Progenitor cell of endocrine pancreas (in vitro differentiated cells): ENCODE data around the gene NR2F6. TPM values are rescaled to one million over a fixed set of nuclear protein-coding genes. Genes with fewer than 3 reads are reported as not detected.
A peak's percentile ranks its signal among the peaks of the same experiment; 100 is the strongest.

Experiments used
- DNase-seq: peaks from one replicate; pipeline ENCODE4 v3.0.0; 2021; ENCODE audit warnings: low spot score; ENCODE audit not compliant: unreplicated experiment
- H3K27ac Mint-ChIP-seq: 2 replicates; pipeline ENCODE4 v1.8.0; 2021; ENCODE audit warnings: mild to moderate bottlenecking, moderate library complexity, mixed read lengths
- H3K27me3 Mint-ChIP-seq: 2 replicates; pipeline ENCODE4 v1.8.0; 2021; ENCODE audit warnings: mixed read lengths
- H3K36me3 Mint-ChIP-seq: 2 replicates; pipeline ENCODE4 v1.8.0; 2022; ENCODE audit warnings: mixed read lengths; ENCODE audit not compliant: insufficient read depth
- H3K4me1 Mint-ChIP-seq: 2 replicates; pipeline ENCODE4 v1.8.0; 2021; ENCODE audit warnings: low read depth, mixed read lengths
- H3K4me3 Mint-ChIP-seq: 2 replicates; pipeline ENCODE4 v1.8.0; 2021; ENCODE audit warnings: low read depth, mild to moderate bottlenecking, moderate library complexity, mixed read lengths
- H3K9me3 Mint-ChIP-seq: 2 replicates; pipeline ENCODE4 v1.8.0; 2021; ENCODE audit warnings: low read depth, mixed read lengths
- total RNA-seq: library from RNA; stranded (reverse); gene quantifications from 2 replicates; pipeline ENCODE4 v1.2.1, GENCODE V29; 2021
- TF ChIP-seq, protein P1 (sequence below): fragments of 200-600 bp; sonication (generic); IDR thresholded peaks from one replicate; pipeline ENCODE4 v1.5.0; 2021; ENCODE audit warnings: antibody characterized with exemption, mild to moderate bottlenecking; ENCODE audit not compliant: unreplicated experiment

Gene NR2F6
- total RNA-seq, 1 donor from 2014 or later, result 150 TPM

DNA sequence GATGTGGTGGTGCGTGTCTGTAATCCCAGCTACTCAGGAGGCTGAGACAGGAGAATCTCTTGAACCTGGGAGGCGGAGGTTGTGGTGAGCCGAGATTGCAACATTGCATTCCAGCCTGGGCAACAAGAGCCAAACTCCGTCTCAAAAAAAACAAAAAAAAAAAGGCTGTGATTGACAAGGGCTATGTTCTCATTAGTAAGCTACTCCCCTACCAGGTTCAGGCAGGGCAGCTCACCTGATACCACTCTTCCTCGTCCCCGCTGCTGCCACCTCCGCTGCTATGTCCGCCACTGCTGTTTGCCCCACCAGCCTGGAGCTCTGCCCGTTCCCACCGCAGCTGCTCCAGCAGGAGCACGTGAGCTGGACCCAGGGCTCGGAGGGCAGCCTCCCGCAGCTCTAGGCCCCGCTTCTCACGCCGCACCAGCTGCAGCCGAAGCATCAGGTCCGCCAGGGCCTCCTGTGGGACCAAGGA, 9.5 kb upstream of the NR2F6 start:
- Mint-ChIP-seq H3K9me3 (no peaks in the 10 kb centered on the region), H3K4me3 (no peak overlapping the region)
- DNase-seq, result no peak

GRCh38 chr19:17254636-17255035, 8.9 kb upstream of the NR2F6 start:
- TF ChIP-seq, protein P1, sequence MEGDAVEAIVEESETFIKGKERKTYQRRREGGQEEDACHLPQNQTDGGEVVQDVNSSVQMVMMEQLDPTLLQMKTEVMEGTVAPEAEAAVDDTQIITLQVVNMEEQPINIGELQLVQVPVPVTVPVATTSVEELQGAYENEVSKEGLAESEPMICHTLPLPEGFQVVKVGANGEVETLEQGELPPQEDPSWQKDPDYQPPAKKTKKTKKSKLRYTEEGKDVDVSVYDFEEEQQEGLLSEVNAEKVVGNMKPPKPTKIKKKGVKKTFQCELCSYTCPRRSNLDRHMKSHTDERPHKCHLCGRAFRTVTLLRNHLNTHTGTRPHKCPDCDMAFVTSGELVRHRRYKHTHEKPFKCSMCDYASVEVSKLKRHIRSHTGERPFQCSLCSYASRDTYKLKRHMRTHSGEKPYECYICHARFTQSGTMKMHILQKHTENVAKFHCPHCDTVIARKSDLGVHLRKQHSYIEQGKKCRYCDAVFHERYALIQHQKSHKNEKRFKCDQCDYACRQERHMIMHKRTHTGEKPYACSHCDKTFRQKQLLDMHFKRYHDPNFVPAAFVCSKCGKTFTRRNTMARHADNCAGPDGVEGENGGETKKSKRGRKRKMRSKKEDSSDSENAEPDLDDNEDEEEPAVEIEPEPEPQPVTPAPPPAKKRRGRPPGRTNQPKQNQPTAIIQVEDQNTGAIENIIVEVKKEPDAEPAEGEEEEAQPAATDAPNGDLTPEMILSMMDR, result no peak
- Mint-ChIP-seq H3K9me3 (no peaks in the 10 kb centered on the region), H3K36me3 (no peaks in the 10 kb centered on the region), H3K27me3 (no peaks in the 10 kb centered on the region), H3K27ac (no peak overlapping the region), H3K4me1 (peaks cover 2% of the 10 kb centered on the region), H3K4me3 (no peak overlapping the region)
- DNase-seq, result no peak

More for the DNA sequence above, 9.5 kb upstream of the NR2F6 start:
- TF ChIP-seq, protein P1, result no peak
- peaks cover 2% of the 10 kb centered on the region for H3K4me1 Mint-ChIP-seq
- no peaks in the 10 kb centered on the region for H3K36me3 Mint-ChIP-seq
- no peak overlapping the region for H3K27ac Mint-ChIP-seq
- no peaks in the 10 kb centered on the region for H3K27me3 Mint-ChIP-seq

- TF ChIP-seq, protein P1, result no peak
- Mint-ChIP-seq H3K4me3 (no peak overlapping the region), H3K27me3 (no peaks in the 10 kb centered on the region), H3K36me3 (no peaks in the 10 kb centered on the region), H3K4me1 (peaks cover 22% of the 10 kb centered on the region), H3K9me3 (no peaks in the 10 kb centered on the region), H3K27ac (no peak overlapping the region)
- no peak for DNase-seq
Measured at GRCh38 chr19:17249887-17250548, 4.3 kb upstream of the NR2F6 start.

- H3K4me1 Mint-ChIP-seq, result peaks cover 26% of the 10 kb centered on the region
- peak; percentile 55 for DNase-seq
- no peaks in the 10 kb centered on the region for H3K9me3 Mint-ChIP-seq
- no peaks in the 10 kb centered on the region for H3K27me3 Mint-ChIP-seq
- peak overlapping the region; percentile 35 for H3K4me3 Mint-ChIP-seq
- TF ChIP-seq, protein P1, result no peak
- H3K36me3 Mint-ChIP-seq, result no peaks in the 10 kb centered on the region
- H3K27ac Mint-ChIP-seq, result peak overlapping the region; percentile 97
Measured at GRCh38 chr19:17248011-17248776, 2.5 kb upstream of the NR2F6 start.

GRCh38 chr19:17246681-17247425, 1.1 kb upstream of the NR2F6 start:
- TF ChIP-seq, protein P1, result no peak
- Mint-ChIP-seq H3K9me3 (no peaks in the 10 kb centered on the region), H3K27ac (peak overlapping the region; percentile 99), H3K4me3 (peak overlapping the region; percentile 81), H3K27me3 (no peaks in the 10 kb centered on the region), H3K4me1 (peaks cover 34% of the 10 kb centered on the region), H3K36me3 (no peaks in the 10 kb centered on the region)
- peak; percentile 33 for DNase-seq
